GM13976 (cell line): Measurements from ENCODE around the gene TXNDC11.

Experiments
- DNase-seq: peaks from one replicate; pipeline ENCODE4 v3.0.0; 2012; ENCODE audit warnings: low spot score
- CTCF ChIP-seq: IDR thresholded peaks from 2 replicates; pipeline ENCODE4 v1.5.1; 2012; ENCODE audit warnings: borderline replicate concordance, mild to moderate bottlenecking; ENCODE audit not compliant: insufficient read depth; ENCODE audit errors: extremely low read depth, missing control alignments, control extremely low read depth
- in situ Hi-C: fragments of 300-500 bp; cut with MboI; formaldehyde crosslinking; loops from one replicate; pipeline ENCODE4 v1.12.0; 2022; ENCODE audit warnings: low sequenced_read_pairs, mixed read lengths, inconsistent platforms; ENCODE audit not compliant: unreplicated experiment

TXNDC11 gene

DNA sequence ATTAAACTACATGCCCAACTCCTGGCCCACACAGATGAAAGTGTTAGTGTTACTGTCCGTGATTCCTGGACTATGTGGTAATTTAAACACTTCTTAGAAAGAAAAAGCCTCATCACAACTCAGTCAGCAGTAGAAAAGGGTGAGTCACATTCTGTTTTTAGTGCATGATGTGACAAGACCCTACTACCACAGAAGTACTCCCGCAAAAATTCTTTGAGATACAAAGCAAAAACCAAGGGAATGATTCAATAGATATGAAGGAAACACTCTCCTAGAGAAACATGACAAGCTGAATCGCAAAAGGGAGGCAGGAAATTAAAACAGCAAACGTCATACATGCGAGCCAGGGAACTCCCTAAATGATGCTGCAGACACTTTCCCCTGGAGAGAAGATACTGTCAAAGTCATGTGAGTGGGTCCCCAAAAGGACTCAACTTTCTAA is 60.0 kb downstream of the TXNDC11 start:
- in situ Hi-C loops: no loop called here
- DNase-seq: no peak
- no peak for TF ChIP-seq CTCF

- in situ Hi-C loops: no loop called here
- DNase-seq: no peak
- TF ChIP-seq CTCF: no peak
Observed at GRCh38 chr16:11681976-11682654, 60.5 kb downstream of the TXNDC11 start.

GRCh38 chr16:11681556-11681955 is 61.1 kb downstream of the TXNDC11 start:
- TF ChIP-seq CTCF: no peak
- in situ Hi-C loops: no loop called here
- no peak for DNase-seq

DNA sequence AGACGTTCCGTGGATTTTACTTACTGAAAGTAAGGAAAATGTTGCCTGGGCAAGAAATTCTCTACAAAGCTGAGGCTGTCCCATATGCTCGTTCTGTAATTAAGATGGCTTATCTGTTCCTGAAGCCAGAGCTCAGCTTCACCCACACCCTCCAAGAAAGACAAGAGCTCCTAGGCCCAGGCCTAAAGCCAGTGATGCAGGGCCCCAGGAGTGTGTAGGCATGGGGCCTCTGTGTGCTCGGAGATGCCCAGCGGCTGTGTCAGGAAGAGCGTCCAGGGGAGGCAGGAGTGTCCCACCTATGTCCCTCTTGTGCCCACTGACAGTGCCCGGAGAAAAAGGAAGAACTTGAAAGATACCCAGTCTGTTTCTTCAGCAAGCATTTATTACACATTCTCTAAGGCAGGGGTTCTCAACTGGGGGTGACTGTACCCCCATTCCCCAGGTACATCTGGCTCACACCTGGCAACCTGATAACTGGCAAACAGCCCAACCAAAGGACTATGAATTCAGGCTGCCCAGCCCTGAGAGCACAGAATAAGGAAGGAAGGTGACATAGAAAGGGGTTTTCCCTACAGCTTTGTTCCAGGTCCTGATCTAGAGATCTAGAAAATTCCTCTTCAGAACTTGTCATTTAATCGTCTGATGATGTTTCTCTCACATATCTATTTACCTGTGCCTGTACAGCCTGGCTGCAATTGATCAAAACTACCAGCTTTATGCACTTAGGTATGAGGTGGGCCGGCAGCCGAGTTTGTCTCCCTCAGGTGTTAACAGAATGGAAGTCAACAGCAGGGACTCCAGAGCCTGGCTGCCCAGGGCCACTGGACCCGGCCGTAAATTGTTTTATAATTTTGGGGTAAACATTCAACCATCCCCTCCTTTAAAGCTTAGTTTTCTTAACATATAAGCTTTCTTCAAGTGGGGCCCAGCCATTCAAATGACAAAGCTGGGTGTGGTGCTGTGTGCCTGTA is 62.4 kb downstream of the TXNDC11 start:
- no peak for TF ChIP-seq CTCF
- in situ Hi-C loops: no loop called here
- DNase-seq: no peak

DNA sequence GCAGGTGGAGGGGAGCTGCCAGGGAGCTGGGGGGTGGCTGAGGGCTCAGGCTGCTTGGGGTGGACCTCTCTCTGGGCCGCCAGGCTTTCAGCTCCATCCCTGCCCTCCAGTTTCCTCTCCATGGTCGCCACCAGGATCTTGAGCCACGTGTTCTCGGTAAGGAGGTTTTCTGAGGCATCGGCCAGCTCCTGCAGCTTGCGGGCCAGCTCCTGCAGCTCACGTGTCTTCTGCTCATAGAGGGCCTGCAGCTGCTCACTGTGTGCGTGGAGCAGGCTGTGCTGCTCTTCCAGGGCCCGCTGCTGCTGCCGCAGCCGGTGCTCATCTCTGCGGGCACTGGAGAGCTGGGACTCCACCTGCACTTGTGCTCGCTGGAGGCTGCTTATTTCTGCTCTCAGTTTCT is 63.4 kb downstream of the TXNDC11 start:
- no peak for DNase-seq
- no peak for TF ChIP-seq CTCF
- in situ Hi-C loops: no loop called here

DNA sequence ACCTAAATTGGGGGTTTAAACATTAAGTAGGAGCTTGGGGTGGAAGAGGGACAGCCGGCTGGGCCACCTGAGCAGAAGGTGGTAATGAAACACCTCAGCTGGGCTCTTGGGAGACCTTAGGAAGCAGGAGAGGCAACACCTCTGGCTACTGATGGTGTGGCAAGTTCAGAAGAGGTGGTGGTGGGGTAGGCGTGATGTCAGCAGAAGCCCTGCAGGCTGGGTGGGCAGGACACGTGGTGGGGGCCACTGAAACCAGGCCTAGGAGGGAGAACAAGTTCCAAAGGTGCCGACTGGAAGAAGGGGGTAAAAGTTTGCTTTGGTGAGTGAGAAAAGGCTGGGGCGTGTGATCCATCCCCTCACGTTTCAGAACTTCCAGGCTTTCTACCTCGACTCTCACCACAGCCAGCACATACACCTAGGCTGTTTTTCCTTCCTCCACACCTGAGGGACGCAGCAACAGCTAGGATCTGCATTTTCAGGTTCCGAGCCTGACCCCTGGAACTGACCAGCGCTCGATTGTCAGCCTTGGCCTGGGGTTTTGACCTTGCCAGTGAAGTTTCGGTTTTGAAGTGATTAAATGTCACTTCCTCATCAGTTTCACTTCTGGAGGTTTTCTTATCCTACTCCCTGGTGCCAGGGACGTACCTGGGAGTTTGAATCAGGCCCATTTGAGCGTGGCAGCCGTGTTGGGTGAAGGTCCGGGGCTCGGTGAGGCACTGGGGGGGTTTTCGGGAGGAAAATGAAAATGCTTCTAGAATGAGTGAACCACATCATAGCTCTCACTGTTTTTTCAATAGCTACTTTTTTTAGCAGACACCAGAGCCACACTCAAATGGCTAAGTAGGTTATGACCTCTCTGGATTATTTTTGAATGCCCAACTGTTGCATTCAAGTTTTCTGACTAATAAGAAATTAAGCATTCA is 64.4 kb downstream of the TXNDC11 start:
- TF ChIP-seq CTCF: no peak
- DNase-seq: no peak
- in situ Hi-C loops: no loop called here
